Thoracic aorta (tissue), 2 donors: ENCODE results near the gene EFCAB10. TPM values are rescaled to one million over a fixed set of nuclear protein-coding genes. Genes with fewer than 3 reads are reported as not detected.
A peak's percentile ranks its signal among the peaks of the same experiment; 100 is the strongest.
"Not testable (repeated sequence)": the region's sequence is repeated elsewhere in the genome, so short reads cannot be mapped to it uniquely, and the experiment has no call there.

ENCODE experiments used
- ATAC-seq: fragments of 150-250 bp; one replicate; pipeline ENCODE4 v1.8.0; 2017; ENCODE audit warnings: low read depth; ENCODE audit not compliant: insufficient number of reproducible peaks, low FRiP score
- DNase-seq: peaks from one replicate; pipeline ENCODE4 v3.0.0-alpha.2; 2020; ENCODE audit warnings: low spot score
- H3K27ac ChIP-seq, 2 donors: fragments of 200-600 bp; sonication (generic); 1 replicate in 1 of 2; 2 replicates in 1 of 2; pipeline ENCODE4 v1.5.1; 2016; ENCODE audit warnings: mild to moderate bottlenecking in 2 of 2, moderate library complexity in 2 of 2
- H3K27me3 ChIP-seq: fragments of 200-600 bp; sonication (generic); replicated peaks from 2 replicates; pipeline ENCODE4 v1.6.0; 2016; ENCODE audit warnings: mild to moderate bottlenecking; ENCODE audit not compliant: insufficient read depth
- H3K36me3 ChIP-seq: fragments of 200-600 bp; sonication (generic); one replicate; pipeline ENCODE4 v1.5.1; 2016
- H3K4me1 ChIP-seq, 2 donors: fragments of 200-600 bp; sonication (generic); 1 replicate in 1 of 2; 2 replicates in 1 of 2; pipeline versions ENCODE4 v1.5.1 to v1.6.0; 2016; ENCODE audit warnings: low read depth in 2 of 2, mild to moderate bottlenecking in 1 of 2; ENCODE audit not compliant: control insufficient read depth in 1 of 2
- H3K4me3 ChIP-seq: fragments of 200-600 bp; sonication (generic); 2 replicates; pipeline ENCODE4 v1.5.1; 2016; ENCODE audit warnings: mild to moderate bottlenecking
- H3K9me3 ChIP-seq: fragments of 200-600 bp; sonication (generic); 2 replicates; pipeline ENCODE4 v1.5.1; 2016
- CTCF ChIP-seq: fragments of 200-600 bp; sonication (generic); IDR thresholded peaks from one replicate; pipeline ENCODE4 v1.5.1; 2019; ENCODE audit warnings: antibody characterized with exemption
- total RNA-seq, 2 donors: library from RNA; depleted of rRNA; stranded (reverse); fragments of >200 nt; gene quantifications; one replicate each; pipeline versions ENCODE4 v1.1.0 to v1.2.3, GENCODE V29; 2016

Gene EFCAB10
- total RNA-seq, 2 donors from 2014 or later: not detected

GRCh38 chr7:105521027-105521716 lies 60.1 kb downstream of the EFCAB10 start:
- no peaks in the 10 kb centered on the region for H3K27me3 ChIP-seq
- no peaks in the 10 kb centered on the region for H3K36me3 ChIP-seq
- peak; percentile 54 for ATAC-seq
- peak overlapping the region; percentile 69 for H3K4me3 ChIP-seq
- no peaks in the 10 kb centered on the region for H3K9me3 ChIP-seq
- no peak for TF ChIP-seq CTCF
- H3K4me1 ChIP-seq: peaks cover 5 to 16% of the 10 kb centered on the region in 2 donors
- DNase-seq: peak; percentile 25
- H3K27ac ChIP-seq: peak overlapping the region; percentile 84 to 93

GRCh38 chr7:105520620-105521019 lies 60.7 kb downstream of the EFCAB10 start:
- peak overlapping the region in 1 of 2 donors; percentile 84 for H3K27ac ChIP-seq
- peak overlapping the region; percentile 69 for H3K4me3 ChIP-seq
- peaks cover 5 to 16% of the 10 kb centered on the region in 2 donors for H3K4me1 ChIP-seq

GRCh38 chr7:105519353-105519752 lies 61.9 kb downstream of the EFCAB10 start:
- H3K9me3 ChIP-seq: no peaks in the 10 kb centered on the region
- H3K4me3 ChIP-seq: no peak overlapping the region
- H3K4me1 ChIP-seq: peaks cover 5 to 16% of the 10 kb centered on the region in 2 donors
- DNase-seq (no peak), ATAC-seq (no peak)
- H3K27me3 ChIP-seq: no peaks in the 10 kb centered on the region
- no peak overlapping the region for H3K27ac ChIP-seq
- H3K36me3 ChIP-seq: no peaks in the 10 kb centered on the region
- no peak for TF ChIP-seq CTCF

More at GRCh38 chr7:105520620-105521019, 60.7 kb downstream of the EFCAB10 start:
- H3K9me3 ChIP-seq, H3K27me3 ChIP-seq, DNase-seq, ATAC-seq, H3K36me3 ChIP-seq: not testable (repeated sequence)

GRCh38 chr7:105515610-105516009 lies 65.7 kb downstream of the EFCAB10 start:
- H3K36me3 ChIP-seq, H3K4me3 ChIP-seq, ATAC-seq, H3K4me1 ChIP-seq, DNase-seq, H3K9me3 ChIP-seq, H3K27me3 ChIP-seq, H3K27ac ChIP-seq: not testable (repeated sequence)

Other genes with a start within 250 kb of the EFCAB10 start
- gene SRPK2, start 192.6 kb downstream of the EFCAB10 start, total RNA-seq: 10 to 100 TPM; 26.5 to 31.1 TPM
- gene PUS7, start 59.2 kb downstream of the EFCAB10 start, total RNA-seq: 10 to 100 TPM in 1 of 2 donors, 1 to 10 TPM in 1; 4.1 to 20.6 TPM
- gene RINT1, start 49.3 kb downstream of the EFCAB10 start, total RNA-seq: 10 to 100 TPM; 20.2 to 25.2 TPM